ENCODE results near the gene FKRP.
A peak's percentile ranks its signal among the peaks of the same experiment; 100 is the strongest.

- peak in 3 of 4 donors; percentile 67 to 99 (median 97) for TF ChIP-seq POLR2A (IDR thresholded peaks at IDR 0.05)
- TF ChIP-seq CTCF (IDR thresholded peaks at IDR 0.05): no peak
Observed at GRCh38 chr19:46788262-46788967, 42.6 kb downstream of the FKRP start, which contains the start of gene SLC1A5.
